GM19455 (cell line): ENCODE data around the gene TRIM66.

Source experiments
- ATAC-seq: cut with Tn5 transposase; IDR thresholded peaks from one replicate; pipeline ENCODE4 v1.9.1; 2021; ENCODE audit not compliant: unreplicated experiment

Gene TRIM66

DNA sequence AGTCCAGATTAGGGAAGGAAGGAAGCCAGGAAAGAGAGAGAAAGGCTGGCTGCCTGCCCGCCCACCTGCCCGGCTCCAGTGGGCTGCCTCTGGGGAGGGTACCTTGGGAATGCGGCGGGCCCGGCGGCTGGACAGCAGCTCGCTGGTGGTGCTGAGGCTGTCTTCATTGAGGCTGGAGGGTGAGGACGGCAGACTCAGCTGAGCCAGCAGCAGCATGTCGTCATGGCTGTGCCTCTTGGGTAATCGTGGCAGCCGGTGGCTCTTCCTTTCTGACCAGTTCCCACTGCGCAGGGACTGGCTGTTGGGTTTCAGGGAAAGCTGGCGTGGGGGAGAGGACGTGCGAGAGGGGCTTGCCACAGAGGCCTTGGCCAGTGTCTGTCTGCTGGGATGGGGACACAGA lies 33.0 kb upstream of the TRIM66 start:
- no peak for ATAC-seq

DNA sequence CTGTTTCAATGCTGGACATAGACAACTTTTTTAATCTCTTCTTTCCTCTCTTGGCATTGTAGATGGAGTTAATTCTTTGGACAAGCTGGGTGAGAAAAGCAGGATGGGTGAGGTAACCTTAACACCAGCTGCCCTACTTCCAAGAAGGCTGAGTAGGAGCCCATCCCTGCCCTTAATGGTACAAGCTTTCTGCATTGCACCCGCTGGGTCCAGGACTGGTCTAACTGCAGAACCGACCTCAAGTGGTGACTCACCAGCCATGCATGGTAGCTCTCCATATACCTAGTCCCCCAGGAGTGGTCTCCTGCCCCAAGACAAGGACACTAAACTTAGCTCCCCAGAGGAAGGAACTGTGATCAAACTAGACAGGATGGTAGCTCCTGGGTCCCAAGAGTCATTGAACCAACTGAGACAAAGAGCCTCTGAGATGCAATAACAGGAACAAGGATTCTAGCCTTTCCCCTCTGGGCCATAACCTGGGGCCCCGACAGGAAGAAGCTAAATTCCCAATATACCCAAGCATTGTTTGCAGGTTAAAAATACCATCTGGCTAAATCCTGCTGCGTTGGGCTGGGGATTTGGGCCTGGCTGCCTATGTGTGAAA lies 32.3 kb upstream of the TRIM66 start:
- no peak for ATAC-seq

DNA sequence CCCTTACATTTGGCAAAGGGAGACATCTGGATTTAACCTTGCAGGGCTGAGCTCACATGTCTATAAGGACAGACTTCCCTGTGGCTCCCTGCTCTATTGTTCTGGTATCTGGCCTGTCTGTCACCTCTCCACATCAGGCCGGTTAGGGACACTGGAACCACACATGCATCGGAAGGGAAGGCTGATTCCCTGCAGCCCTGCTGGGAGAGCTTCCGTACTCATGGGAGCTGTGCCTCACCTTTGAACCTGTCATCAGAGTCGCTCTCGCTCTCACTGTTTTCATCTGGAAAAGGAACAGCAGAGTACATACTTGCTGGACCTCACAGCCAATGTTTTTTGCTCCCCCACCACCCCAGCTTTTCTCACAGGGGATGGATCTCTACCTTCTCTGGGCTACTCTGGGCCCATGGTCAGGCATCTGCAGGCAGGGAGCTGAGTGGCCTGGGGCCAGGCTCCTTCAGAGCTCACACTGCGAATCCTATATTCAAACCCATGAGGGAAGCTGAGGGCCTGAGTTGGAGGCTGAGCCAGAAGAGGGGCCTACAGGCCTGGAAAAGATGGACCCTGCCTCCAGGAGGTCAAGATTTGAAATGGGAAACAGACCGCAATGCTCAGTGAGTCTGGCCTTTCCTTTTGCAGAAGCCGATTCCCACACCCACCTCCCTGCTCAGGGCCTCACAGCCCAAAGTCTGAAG lies 31.4 kb upstream of the TRIM66 start:
- ATAC-seq: no peak

DNA sequence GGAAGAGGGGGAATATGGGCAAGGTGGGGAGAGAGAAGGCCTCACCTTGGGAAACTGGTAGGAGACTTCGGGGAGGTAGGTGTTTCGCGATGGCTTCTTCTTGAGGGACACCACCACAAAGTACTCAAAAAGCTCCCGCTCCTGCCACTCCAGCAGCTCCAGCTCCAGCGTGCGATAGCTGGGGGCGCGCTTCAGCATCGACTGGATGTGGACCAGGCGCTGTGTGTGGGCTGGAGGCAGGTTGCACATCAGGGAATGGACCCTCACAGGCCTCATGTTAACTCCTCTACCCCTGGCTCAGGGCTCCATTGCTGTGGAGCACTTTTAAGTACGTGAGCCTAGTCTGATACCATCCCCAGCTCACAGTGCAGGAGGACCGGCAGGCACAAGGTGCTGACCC lies 30.0 kb upstream of the TRIM66 start:
- no peak for ATAC-seq

DNA sequence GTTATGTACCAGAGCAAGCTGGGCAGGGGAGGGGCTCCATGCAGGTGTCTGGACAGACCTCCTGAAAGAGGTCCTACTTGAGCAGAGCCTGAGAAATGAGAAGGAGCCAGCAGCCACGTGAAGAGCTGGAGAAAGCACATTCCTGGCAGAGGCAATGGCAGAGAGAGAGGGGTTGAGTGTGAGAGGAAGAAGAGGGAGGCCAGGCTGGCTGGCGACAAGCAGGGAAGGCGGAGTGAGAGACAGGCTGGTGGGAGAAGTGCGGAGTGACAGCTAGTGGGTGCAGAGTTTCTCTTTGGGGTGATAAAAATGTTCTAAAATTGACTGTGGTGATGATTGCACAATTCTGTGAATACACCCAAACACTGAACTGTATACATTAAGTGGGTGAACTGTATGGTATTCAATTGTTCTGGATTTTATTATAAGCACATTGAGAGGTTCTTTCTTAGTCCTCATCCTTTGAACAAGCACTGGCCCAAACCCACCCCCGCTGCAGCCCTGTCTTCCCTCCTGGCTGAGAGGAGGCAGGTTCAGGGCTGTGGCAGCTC lies 29.5 kb upstream of the TRIM66 start:
- ATAC-seq: no peak

DNA sequence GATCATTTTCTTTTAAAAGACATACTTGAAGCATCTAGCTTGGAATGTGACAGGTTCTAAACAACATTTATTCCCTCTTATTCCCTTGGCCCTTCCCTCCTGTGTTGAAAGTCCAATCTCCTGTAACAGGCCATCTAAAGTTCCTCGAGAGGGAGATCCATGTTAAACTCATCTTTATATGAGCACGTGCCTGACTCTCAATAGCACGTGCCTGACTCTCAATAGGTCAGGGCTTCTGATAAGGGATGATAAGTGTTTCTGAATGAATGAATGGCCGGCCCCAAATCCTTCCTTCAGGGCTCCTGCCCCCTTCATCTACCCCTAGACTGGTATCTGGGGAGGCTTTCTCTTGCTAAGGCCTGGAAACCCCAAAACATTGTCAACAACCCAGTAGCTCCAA lies 27.3 kb upstream of the TRIM66 start:
- no peak for ATAC-seq

DNA sequence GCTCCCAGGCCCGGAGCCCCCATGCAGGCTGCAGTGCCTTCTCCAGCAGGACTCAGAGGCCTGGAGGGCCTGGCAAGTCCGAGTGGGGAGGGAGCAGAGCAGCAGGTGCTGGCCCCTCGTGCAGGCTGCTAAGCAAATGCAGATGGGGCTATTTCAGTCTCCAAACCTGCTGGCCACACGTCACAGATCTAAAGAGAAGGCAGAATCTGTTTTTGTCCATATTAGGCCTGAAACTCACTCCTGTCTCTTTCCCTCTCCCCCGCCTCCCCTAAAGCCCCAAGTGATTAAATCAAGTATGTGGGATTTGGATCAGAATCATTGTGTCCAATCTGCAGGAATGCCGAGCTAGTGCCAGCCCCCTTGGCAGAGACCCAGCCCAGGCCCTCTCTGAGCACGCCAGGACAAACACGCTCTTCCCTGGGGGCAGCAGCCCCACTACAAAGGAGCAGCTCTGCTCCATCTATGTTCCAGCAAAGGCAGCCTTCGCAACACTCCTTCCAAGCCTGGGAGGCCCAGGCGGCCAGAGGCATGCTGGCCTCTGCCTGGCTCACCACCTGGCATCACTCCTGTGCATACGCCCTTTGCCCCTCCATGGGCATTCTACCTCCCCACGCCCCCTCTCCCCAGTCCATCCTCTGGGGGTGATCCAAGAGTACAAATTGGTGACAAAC lies 26.7 kb upstream of the TRIM66 start:
- no peak for ATAC-seq

DNA sequence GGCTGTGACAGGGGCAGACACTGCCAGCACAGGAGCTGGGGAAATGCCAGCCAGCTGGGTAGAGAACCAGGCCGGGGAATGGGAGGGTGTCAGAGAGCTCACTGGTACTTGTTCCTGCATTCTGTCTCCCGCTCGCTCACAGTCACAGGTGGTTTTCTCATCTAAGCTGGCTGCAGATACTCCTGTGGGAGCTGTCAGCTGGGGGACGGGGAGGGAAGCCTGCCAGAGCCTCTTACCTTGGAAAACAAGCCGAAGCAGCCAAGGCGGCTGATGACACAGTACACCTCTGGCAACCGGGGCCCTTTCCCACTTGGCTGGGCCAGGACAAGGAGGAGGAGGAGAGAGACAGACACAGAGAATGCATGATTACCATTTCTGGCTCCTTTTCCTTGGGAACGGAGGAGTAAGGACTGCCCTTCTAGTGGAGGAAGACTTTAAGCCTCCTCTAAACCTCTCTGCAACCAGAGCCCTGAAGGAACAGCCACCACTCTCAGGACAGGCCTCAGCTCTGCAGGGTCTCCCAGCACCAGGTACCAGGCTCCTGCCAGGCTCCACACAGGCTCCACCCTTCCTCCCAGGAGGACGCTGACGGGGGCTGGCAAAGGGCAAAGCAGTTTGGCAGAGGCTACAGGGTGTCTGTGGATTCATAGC lies 25.2 kb upstream of the TRIM66 start:
- ATAC-seq: no peak

DNA sequence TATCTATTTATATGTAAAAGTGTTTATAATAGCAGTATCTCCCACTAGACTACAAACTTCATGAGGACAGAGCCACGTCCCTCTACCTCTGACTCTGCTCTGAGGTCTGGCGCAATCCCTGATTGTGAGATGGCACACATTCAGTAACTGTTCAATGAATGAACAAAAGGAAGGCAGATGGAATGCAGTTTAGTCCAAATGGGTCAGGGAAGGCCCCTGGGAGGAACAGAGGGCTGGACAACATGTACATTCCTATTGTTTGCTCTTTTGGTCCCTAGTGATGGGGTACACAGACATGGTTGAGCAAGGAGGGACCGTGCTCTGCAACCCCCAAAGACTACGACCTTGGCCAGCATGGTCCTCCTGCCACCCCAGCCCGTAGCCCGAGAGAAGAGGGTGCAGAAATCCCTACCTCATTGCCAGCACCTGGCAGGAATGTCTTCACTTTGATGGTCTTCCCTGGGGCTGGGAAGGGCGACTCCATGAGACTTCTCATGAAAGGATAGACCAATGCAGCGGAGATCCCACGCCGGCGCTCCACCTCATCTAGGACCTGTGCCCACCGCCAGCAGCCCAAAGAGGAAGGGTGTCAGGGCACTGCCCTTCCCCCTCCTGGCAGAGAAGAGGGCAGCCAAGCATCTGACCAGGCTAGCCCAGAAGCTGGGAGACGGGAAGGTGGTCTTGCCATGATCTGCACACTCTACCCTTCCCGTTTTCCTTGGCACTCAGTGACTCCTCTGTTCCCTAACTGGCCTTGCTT lies 24.4 kb upstream of the TRIM66 start:
- no peak for ATAC-seq

DNA sequence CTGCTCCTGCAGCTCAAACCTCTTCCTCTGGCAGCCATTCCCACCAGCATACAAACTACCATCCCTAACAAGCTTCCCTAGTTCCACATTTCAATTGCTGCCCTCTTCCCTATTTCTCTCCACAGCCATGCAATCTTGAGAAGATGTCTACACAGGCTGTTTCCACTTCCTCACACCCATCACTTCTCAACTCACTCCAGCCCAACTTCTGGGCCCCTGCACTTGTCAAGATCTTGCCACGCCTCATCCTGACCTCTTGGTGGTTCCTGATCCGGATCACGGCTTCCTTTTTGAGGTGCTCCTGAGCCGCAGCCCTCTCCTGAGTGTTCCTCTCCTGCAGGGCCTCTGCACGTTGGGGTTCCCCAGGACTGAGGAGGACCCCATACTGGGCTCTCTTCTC lies 22.7 kb upstream of the TRIM66 start:
- ATAC-seq: no peak

DNA sequence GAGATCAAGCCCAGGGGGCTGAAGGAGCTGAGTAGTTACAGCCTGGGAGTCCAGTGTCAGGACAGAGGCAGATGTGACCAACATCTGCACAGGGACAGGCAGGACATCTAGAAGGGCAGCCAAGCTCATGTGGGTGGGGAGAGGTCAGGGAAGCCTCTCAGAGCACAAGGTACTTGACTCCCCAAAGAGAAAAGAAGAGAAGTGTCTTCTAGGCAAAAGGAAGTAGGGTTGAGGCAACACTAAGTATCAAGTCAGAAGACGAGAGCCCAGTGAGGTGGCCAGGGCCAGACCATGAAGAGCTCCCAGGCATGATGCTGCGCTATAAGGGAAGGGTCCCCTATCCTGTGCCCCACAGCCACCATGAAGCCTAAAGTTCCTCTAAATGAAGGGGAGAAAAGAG lies 21.7 kb upstream of the TRIM66 start:
- no peak for ATAC-seq

DNA sequence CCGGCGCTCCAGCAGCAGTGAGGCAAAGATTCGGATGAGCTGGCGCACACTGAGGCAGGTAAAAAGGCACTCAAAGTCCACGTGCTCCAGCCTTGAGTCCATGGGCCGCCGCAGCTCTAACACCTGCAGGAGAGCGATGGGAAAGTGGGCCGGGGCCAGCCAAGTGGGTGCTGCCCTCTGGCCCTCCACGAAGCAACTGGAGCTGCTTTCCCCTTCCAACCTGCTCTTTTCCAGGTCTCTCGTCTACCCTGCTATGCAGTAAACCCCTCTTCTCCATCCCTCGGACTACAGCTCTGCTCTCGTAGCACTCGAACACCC lies 20.1 kb upstream of the TRIM66 start:
- ATAC-seq: no peak

DNA sequence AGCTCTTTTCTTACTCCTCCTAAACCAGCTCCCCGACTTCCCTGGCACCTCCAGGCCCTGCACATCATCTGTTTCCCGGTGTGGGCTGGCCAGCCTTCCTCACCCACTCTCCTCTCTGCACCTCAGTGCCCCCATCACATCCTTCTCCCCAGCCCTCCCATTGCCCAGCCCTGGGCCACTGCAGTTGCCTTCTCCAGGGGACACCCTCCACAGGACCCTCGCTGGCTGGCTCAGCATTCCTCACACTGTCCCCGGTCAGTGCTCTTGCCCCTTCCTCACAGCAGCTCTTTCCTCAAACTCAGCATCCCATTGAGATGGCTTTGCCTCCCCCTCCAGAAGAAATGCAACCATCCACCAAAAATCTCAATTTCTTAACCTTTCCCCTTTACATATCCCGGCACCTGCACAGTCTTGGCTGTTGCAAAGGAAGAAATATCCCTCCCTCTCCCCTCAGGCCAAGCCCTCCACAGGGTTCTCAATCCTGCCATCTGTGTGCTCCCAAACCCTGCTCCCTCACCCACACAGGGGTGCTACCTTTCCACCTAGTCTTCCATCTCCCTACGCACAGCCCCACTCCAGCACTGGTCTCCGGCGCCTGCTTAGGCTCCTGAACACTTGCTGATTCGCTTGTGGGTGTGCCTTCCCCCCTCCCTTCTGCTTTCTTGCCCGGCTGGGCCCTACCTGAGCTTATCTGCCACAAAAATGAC lies 19.6 kb upstream of the TRIM66 start:
- no peak for ATAC-seq

DNA sequence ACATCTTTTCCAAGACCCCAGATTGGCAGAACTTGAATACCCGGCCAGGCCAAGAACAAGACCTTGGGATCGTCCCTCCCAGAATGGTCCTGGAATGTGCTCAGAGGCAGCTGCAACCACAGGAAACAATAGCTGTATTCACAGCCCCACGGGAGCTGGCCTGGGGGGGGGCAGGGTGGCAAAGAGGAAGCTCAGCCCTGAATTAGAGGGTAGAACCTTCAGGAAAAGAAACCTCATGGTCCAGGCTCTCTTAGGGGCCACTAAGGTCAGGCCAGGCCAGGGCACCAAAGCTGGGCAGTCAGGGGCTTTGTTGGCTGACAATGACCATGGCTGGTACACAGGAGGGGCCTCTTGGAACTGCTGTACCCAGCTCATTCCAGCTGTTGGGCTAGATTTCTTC lies 17.4 kb upstream of the TRIM66 start:
- ATAC-seq: no peak

DNA sequence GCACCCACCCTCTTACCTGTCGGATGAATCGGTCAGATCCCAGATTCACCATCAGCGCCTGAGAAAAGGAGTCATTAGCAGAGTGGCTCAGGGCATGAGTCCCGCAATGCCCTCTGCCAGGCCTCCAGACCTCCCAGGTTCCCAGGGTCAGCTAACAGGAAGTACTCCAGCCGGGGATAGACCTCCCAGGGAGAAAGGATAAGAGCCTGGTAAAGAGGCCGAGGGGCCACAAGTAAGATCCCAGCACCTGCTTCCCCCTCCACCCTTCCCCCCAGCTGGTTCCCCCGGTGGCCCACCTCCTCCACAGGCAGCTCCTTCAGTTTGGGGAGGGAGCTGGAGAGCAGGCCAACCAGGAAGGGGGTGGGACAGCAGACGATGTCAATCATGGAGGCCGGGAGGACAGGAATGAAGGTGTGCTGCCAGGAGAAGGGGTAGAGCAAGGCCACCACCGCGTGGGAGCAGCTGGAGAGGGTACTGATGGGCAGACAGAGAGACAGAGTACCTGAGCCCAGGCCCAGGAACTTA lies 16.5 kb upstream of the TRIM66 start:
- no peak for ATAC-seq

DNA sequence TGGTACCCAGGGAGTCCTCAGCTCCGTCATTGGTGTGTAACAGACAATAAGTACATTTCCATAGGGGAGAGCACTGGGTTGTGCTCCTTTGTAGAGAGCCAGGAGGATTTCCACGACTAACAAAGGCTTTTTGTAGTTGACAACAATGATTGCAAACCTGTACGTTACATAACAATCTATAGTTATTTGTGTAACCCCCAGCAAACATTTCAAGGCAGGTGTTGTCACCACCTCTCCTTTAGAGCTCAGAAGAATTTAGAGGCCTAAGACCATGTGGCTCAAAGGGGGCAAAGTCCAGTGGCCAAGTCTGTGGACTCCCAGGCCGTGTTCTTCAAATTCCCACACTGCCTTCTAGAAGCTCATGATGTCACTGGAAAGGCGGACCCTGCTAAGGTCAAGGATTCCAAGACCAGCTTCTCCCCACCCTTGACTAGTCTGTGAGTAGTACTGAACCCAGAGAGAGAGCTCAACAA lies 15.9 kb upstream of the TRIM66 start:
- ATAC-seq: no peak

DNA sequence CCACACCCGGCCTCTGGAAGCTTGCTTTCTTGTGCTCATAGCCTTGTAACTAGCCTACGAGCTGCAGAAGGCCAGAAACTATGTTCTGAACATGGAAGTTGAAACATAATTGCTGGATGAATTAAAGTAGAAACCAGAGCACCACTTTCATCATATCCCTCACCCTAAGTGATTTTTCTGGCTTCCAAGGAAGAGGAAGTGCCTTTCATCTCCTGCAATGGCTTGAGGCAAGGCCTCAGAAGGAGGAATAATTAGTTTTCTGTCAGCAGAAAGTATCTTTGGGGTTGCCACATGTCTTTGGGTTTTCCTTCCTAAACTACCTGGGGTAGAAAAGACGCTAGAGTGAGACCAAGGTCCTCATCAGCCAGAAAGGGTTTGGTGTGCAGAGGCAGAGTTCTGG lies 14.6 kb upstream of the TRIM66 start:
- ATAC-seq: no peak

DNA sequence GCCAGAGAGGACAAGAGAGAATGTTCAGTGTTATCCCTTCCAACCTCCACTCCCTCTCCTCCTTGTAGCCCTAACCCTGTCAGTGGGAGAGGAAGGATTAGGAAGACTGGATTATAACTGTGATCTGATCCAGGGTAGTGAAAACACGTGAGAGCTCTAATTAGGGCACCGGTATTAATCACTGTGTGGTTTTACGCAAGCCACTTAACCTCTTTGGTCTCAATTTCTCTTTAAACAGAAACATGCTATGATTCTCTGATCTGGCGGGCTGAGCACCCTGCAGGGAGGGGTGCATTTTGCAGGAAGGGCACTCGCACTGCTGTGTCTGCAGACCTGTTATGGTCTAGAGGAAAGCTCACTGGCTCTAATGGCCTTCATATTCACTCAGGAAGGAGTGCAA lies 11.7 kb upstream of the TRIM66 start:
- ATAC-seq: no peak

DNA sequence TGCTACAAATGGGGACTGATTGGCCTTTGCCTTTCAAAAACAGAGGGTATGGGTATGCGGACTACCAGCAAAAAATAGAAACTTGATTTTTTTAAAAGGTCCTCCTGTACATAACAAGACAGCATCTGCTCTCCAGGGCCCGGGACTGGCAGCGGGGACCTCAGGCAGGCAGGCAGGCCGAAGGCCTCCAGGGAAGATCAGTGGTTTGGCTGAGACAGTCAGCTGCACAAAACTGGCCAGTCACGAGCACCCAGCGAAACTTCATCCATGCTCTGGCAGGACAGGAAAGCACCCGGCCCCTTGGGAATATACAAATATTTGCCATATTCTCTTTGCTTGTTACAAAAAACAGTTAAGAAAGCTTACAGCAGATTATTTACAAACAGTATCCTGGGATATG lies 11.1 kb upstream of the TRIM66 start:
- ATAC-seq: no peak

DNA sequence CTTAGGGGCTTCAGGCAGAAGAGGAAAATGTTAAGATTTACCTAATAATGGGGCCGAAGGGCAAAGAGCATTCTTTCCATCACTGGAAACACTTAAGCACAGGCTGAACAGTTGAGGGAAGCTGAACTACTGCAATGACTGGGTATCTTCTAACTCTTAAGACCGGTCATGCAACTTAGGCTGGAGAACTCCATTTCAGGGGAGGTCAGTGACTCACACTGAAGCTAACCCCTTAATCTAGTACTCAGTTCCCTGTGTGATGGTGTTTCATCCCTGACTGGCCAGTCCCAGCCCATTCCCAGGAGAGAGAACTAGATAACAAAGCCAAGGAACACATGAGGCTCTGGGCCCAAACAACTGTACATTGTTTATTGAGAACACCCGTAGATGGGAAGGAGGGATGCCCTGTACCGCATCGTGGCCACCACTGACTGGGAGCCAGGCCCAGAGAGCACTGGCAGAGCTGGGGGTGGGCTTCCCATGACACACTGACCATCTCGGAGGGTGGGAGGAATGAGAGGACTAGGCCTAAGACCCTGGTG lies 10.6 kb upstream of the TRIM66 start:
- ATAC-seq: no peak
